ENCODE results near the gene MTHFSD. TPM values are rescaled to one million over a fixed set of nuclear protein-coding genes. Genes with fewer than 3 reads are reported as not detected.

Gene MTHFSD
- total RNA-seq, 2 donors from 2014 or later, result 21.2 to 22.4 TPM

- ATAC-seq (replicated peaks in 1 of 2), result no peak
- H3K9me3 Mint-ChIP-seq, result no peaks in the 10 kb centered on the region
- peaks cover 16% of the 10 kb centered on the region for H3K4me1 Mint-ChIP-seq (ENCODE audit: low read depth)
- peak overlapping the region; percentile 52 to 55 for H3K4me3 Mint-ChIP-seq
- H3K27me3 Mint-ChIP-seq (ENCODE audit: low read depth), result peaks cover 68% of the 10 kb centered on the region
- peaks cover 2 to 4% of the 10 kb centered on the region in 2 donors for H3K36me3 Mint-ChIP-seq (ENCODE audit: insufficient read depth in 2 of 2)
- peak overlapping the region; percentile 12 for H3K27ac Mint-ChIP-seq
- no peak for DNase-seq
These were observed 43.5 kb downstream of the MTHFSD start for GRCh38 chr16:86511317-86512161.

GRCh38 chr16:86510465-86511261, 44.4 kb downstream of the MTHFSD start, which contains the start of gene FOXF1:
Gene FOXF1, plus strand, starts transcription at chr16:86510527. Its CDS starts 43 bp downstream, at chr16:86510570.
- Mint-ChIP-seq H3K9me3 (no peaks in the 10 kb centered on the region), H3K36me3 (ENCODE audit: insufficient read depth in 2 of 2) (peaks cover 2 to 4% of the 10 kb centered on the region in 2 donors), H3K27me3 (ENCODE audit: low read depth) (peaks cover 69% of the 10 kb centered on the region), H3K4me3 (peak within 1 kb of the TSS; percentile 80 to 84), H3K27ac (peak within 1 kb of the TSS; percentile 48), H3K4me1 (ENCODE audit: low read depth) (peaks cover 24% of the 10 kb centered on the region)
- no peak for DNase-seq
- peak in 1 of 2 donors; percentile 10 for ATAC-seq (replicated peaks in 1 of 2)

- H3K4me1 Mint-ChIP-seq (ENCODE audit: low read depth), result peaks cover 28% of the 10 kb centered on the region
- no peak for DNase-seq
- H3K36me3 Mint-ChIP-seq (ENCODE audit: insufficient read depth in 2 of 2), result peaks cover 2 to 4% of the 10 kb centered on the region in 2 donors
- peaks cover 70% of the 10 kb centered on the region for H3K27me3 Mint-ChIP-seq (ENCODE audit: low read depth)
- no peaks in the 10 kb centered on the region for H3K9me3 Mint-ChIP-seq
- ATAC-seq (replicated peaks in 1 of 2), result peak; percentile 28 to 36
- H3K4me3 Mint-ChIP-seq, result peak overlapping the region; percentile 72 to 82
- no peak overlapping the region for H3K27ac Mint-ChIP-seq
These were observed 45.1 kb downstream of the MTHFSD start for GRCh38 chr16:86509759-86510464.

- Mint-ChIP-seq H3K36me3 (ENCODE audit: insufficient read depth in 2 of 2) (peaks cover 2 to 4% of the 10 kb centered on the region in 2 donors), H3K4me3 (peak overlapping the region; percentile 72 to 82), H3K9me3 (no peaks in the 10 kb centered on the region), H3K4me1 (ENCODE audit: low read depth) (peaks cover 29% of the 10 kb centered on the region), H3K27me3 (ENCODE audit: low read depth) (peaks cover 70% of the 10 kb centered on the region), H3K27ac (peak overlapping the region; percentile 6)
- peak; percentile 39 to 40 for DNase-seq
- ATAC-seq (replicated peaks in 1 of 2), result peak; percentile 43
These were observed 45.9 kb downstream of the MTHFSD start for GRCh38 chr16:86508947-86509758.

GRCh38 chr16:86508028-86508946, 46.7 kb downstream of the MTHFSD start:
- Mint-ChIP-seq H3K36me3 (ENCODE audit: insufficient read depth in 2 of 2) (peaks cover 2 to 4% of the 10 kb centered on the region in 2 donors), H3K27ac (no peak overlapping the region), H3K4me1 (ENCODE audit: low read depth) (peaks cover 29% of the 10 kb centered on the region), H3K4me3 (peak overlapping the region; percentile 72 to 82), H3K27me3 (ENCODE audit: low read depth) (peaks cover 70% of the 10 kb centered on the region), H3K9me3 (no peaks in the 10 kb centered on the region)
- no peak for DNase-seq
- ATAC-seq (replicated peaks in 1 of 2), result no peak

- peak overlapping the region; percentile 37 to 66 for H3K4me3 Mint-ChIP-seq
- ATAC-seq (replicated peaks in 1 of 2), result no peak
- peaks cover 29% of the 10 kb centered on the region for H3K4me1 Mint-ChIP-seq (ENCODE audit: low read depth)
- H3K9me3 Mint-ChIP-seq, result no peaks in the 10 kb centered on the region
- H3K27ac Mint-ChIP-seq, result peak overlapping the region; percentile 83
- peaks cover 2 to 4% of the 10 kb centered on the region in 2 donors for H3K36me3 Mint-ChIP-seq (ENCODE audit: insufficient read depth in 2 of 2)
- DNase-seq, result no peak
- H3K27me3 Mint-ChIP-seq (ENCODE audit: low read depth), result peaks cover 70% of the 10 kb centered on the region
These were observed 47.6 kb downstream of the MTHFSD start for GRCh38 chr16:86507173-86508027.

GRCh38 chr16:86505899-86506864, 48.9 kb downstream of the MTHFSD start:
- peaks cover 2% of the 10 kb centered on the region in 2 donors for H3K36me3 Mint-ChIP-seq (ENCODE audit: insufficient read depth in 2 of 2)

GRCh38 chr16:86505185-86505898, 49.7 kb downstream of the MTHFSD start:
- H3K27ac Mint-ChIP-seq, result no peak overlapping the region
- ATAC-seq (replicated peaks in 1 of 2) (no peak), DNase-seq (no peak)
- no peaks in the 10 kb centered on the region for H3K9me3 Mint-ChIP-seq
- H3K36me3 Mint-ChIP-seq (ENCODE audit: insufficient read depth in 2 of 2), result peaks cover 0 to 2% of the 10 kb centered on the region in 2 donors
- peaks cover 29% of the 10 kb centered on the region for H3K4me1 Mint-ChIP-seq (ENCODE audit: low read depth)
- H3K27me3 Mint-ChIP-seq (ENCODE audit: low read depth), result peaks cover 82% of the 10 kb centered on the region
- peak overlapping the region in 1 of 2 donors; percentile 29 for H3K4me3 Mint-ChIP-seq

More at GRCh38 chr16:86505899-86506864, 48.9 kb downstream of the MTHFSD start:
- H3K27ac Mint-ChIP-seq, result peak overlapping the region; percentile 34
- peaks cover 29% of the 10 kb centered on the region for H3K4me1 Mint-ChIP-seq (ENCODE audit: low read depth)
- ATAC-seq (replicated peaks in 1 of 2) (no peak), DNase-seq (no peak)
- H3K27me3 Mint-ChIP-seq (ENCODE audit: low read depth), result peaks cover 75% of the 10 kb centered on the region
- no peaks in the 10 kb centered on the region for H3K9me3 Mint-ChIP-seq
- peak overlapping the region; percentile 50 for H3K4me3 Mint-ChIP-seq

- Mint-ChIP-seq H3K27ac (no peak overlapping the region), H3K4me3 (no peak overlapping the region), H3K9me3 (no peaks in the 10 kb centered on the region), H3K4me1 (ENCODE audit: low read depth) (peaks cover 29% of the 10 kb centered on the region), H3K27me3 (ENCODE audit: low read depth) (peaks cover 88% of the 10 kb centered on the region), H3K36me3 (ENCODE audit: insufficient read depth in 2 of 2) (peaks cover 0 to 2% of the 10 kb centered on the region in 2 donors)
- DNase-seq (no peak), ATAC-seq (replicated peaks in 1 of 2) (no peak)
These were observed 50.5 kb downstream of the MTHFSD start for GRCh38 chr16:86504315-86505184.

Measured in activated T-cell treated with anti-CD3 and anti-CD28 coated beads, Interleukin-2, amount 50 U/mL, for 72 hours (primary cell).